A549 (cell line): Measurements from ENCODE around the gene CHMP2B.

ENCODE experiments used
- CBX2 ChIP-seq: fragments of 200-600 bp; sonication (generic); IDR thresholded peaks from 2 replicates; pipeline ENCODE4 v1.6.1; 2016; ENCODE audit warnings: low read depth, mild to moderate bottlenecking, borderline replicate concordance
- CHD2 ChIP-seq: fragments of 150-350 bp; IDR thresholded peaks from 2 replicates; pipeline ENCODE4 v1.6.1; 2014; ENCODE audit warnings: low read length; ENCODE audit not compliant: partially characterized antibody
- HOXA7 ChIP-seq: fragments of 250-450 bp; sonication (Bioruptor Pico); IDR thresholded peaks from 2 replicates; pipeline ENCODE4 v1.5.0; 2020; ENCODE audit warnings: mild to moderate bottlenecking, moderate library complexity
- MAZ ChIP-seq: fragments of 150-350 bp; IDR thresholded peaks from 2 replicates; pipeline ENCODE4 v1.6.1; 2014; ENCODE audit warnings: antibody characterized with exemption, low read depth, low read length, borderline replicate concordance
- PBX3 ChIP-seq: IDR thresholded peaks from 2 replicates; pipeline ENCODE4 v1.6.1; 2012
- POLR2A ChIP-seq: IDR thresholded peaks from 2 replicates; pipeline ENCODE4 v1.6.1; 2012; ENCODE audit warnings: mild to moderate bottlenecking, low read length
- RAD21 ChIP-seq, 2 experiments: fragments of >200 bp in 1 of 2; sonication (Bioruptor Twin) in 1 of 2; formaldehyde crosslinking in 1 of 2; IDR thresholded peaks in 1 of 2; conservative IDR thresholded peaks in 1 of 2; 2 replicates in 1 of 2; 3 replicates in 1 of 2; pipeline ENCODE4 v1.6.1; 2012 to 2018; ENCODE audit warnings: inconsistent platforms in 1 of 2
- RCOR1 ChIP-seq: fragments of 150-350 bp; IDR thresholded peaks from 2 replicates; pipeline ENCODE4 v1.6.1; 2014; ENCODE audit warnings: antibody characterized with exemption, low read length, low read depth
- SMC3 ChIP-seq: fragments of >200 bp; sonication (Bioruptor Twin); formaldehyde crosslinking; IDR thresholded peaks from 3 replicates; pipeline ENCODE4 v1.6.1; 2018; ENCODE audit warnings: inconsistent platforms
- ZFP36 ChIP-seq: fragments of 450-650 bp; IDR thresholded peaks from 2 replicates; pipeline ENCODE4 v1.6.1; 2014; ENCODE audit warnings: borderline replicate concordance; ENCODE audit not compliant: partially characterized antibody
- TF ChIP-seq, protein P1 (sequence below): fragments of >200 bp; sonication (Bioruptor Twin); formaldehyde crosslinking; IDR thresholded peaks from 3 replicates; pipeline ENCODE4 v1.5.1; 2016

DNA sequence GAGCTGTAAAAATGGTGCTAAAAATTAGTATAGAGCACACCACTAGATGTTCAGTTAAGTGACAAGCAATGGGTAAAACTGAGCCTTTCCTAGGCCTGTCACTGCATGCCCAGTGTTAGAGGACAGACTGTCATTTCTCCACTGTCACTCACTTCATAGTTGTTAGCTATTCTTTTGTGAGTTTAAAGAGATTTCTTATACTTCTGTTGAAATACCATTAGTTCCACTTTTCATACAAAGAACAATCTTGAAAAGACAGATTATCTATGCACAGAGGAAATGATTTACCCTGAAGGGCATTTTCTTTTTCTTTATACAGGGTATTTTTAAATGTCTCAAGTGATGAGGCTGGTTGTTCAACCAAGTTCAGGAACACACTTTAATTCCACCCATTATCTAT, 28.3 kb upstream of the CHMP2B start:
- TF ChIP-seq POLR2A (no peak), HOXA7 (CRISPR knock-in tag) (no peak), ZFP36 (no peak), CHD2 (no peak), RAD21 (conservative IDR thresholded peaks at IDR 0.05 in 1 of 2, IDR thresholded peaks at IDR 0.05 in 1 of 2) (no peak), SMC3 (no peak), PBX3 (no peak), MAZ (no peak), CBX2 (no peak), RCOR1 (no peak)
- TF ChIP-seq, protein P1, sequence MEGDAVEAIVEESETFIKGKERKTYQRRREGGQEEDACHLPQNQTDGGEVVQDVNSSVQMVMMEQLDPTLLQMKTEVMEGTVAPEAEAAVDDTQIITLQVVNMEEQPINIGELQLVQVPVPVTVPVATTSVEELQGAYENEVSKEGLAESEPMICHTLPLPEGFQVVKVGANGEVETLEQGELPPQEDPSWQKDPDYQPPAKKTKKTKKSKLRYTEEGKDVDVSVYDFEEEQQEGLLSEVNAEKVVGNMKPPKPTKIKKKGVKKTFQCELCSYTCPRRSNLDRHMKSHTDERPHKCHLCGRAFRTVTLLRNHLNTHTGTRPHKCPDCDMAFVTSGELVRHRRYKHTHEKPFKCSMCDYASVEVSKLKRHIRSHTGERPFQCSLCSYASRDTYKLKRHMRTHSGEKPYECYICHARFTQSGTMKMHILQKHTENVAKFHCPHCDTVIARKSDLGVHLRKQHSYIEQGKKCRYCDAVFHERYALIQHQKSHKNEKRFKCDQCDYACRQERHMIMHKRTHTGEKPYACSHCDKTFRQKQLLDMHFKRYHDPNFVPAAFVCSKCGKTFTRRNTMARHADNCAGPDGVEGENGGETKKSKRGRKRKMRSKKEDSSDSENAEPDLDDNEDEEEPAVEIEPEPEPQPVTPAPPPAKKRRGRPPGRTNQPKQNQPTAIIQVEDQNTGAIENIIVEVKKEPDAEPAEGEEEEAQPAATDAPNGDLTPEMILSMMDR = no peak
